A549 (cell line): ENCODE measurements around the gene WLS. TPM values are rescaled to one million over a fixed set of nuclear protein-coding genes. Genes with fewer than 3 reads are reported as not detected.

Experiments
- ATAC-seq, 2 experiments: fragments of 200-7000 bp in 1 of 2; fragments of >200 bp in 1 of 2; cut with Nextera tagmentation in 1 of 2; cut with Tn5 transposase in 1 of 2; 3 replicates each; pipeline versions ENCODE4 v1.8.0 to v1.9.1; 2018 to 2020; ENCODE audit warnings: mild to moderate bottlenecking in 1 of 2, moderate library complexity in 1 of 2
- CTCF ChIA-PET: fragments of 300-600 bp; sonication (Branson Sonifier 250); formaldehyde crosslinking; extraction: SDS; loops from one replicate; lab custom pipeline; 2021; ENCODE audit warnings: antibody characterized with exemption, inconsistent platforms; lab: Yijun Ruan, JAX
- POLR2A ChIA-PET: fragments of 350-600 bp; formaldehyde crosslinking; extraction: SDS; loops from one replicate; lab custom pipeline; 2021; ENCODE audit warnings: antibody characterized with exemption, inconsistent platforms; lab: Yijun Ruan, JAX
- DNase-seq, 2 experiments: peaks; one replicate each; pipeline versions ENCODE4 v3.0.0 to v3.0.0-alpha.2; 2011 to 2016; ENCODE audit warnings: low read depth in 1 of 2, low spot score in 1 of 2
- FAIRE-seq: peaks from 2 replicates; lab custom pipeline; 2011; peaks lifted over from hg19 to GRCh38; lab: Jason Lieb, UNC
- H3K27ac ChIP-seq, 2 experiments: fragments of >200 bp; sonication (Bioruptor Twin); formaldehyde crosslinking; 3 replicates each; pipeline ENCODE4 v1.5.1; 2016 to 2017
- H3K4me1 ChIP-seq: fragments of >200 bp; sonication (Bioruptor Twin); formaldehyde crosslinking; 3 replicates; pipeline ENCODE4 v1.6.1; 2016
- H3K4me2 ChIP-seq: fragments of >200 bp; sonication (Bioruptor Twin); formaldehyde crosslinking; 3 replicates; pipeline ENCODE4 v1.6.1; 2016
- H3K4me3 ChIP-seq: fragments of >200 bp; sonication (Bioruptor Twin); formaldehyde crosslinking; 3 replicates; pipeline ENCODE4 v1.5.1; 2016
- H3K9me3 ChIP-seq: fragments of >200 bp; sonication (Bioruptor Twin); formaldehyde crosslinking; 3 replicates; pipeline ENCODE4 v1.6.1; 2016
- CEBPB ChIP-seq, 2 experiments: fragments of >200 bp in 1 of 2; sonication (Bioruptor Twin) in 1 of 2; formaldehyde crosslinking in 1 of 2; IDR thresholded peaks; 2 replicates each; pipeline ENCODE4 v1.6.1; 2012 to 2016
- EHF ChIP-seq: fragments of 250-450 bp; sonication (Bioruptor Pico); IDR thresholded peaks from 2 replicates; pipeline ENCODE4 v1.5.0; 2020; ENCODE audit warnings: mild to moderate bottlenecking
- ESRRA ChIP-seq: fragments of 150-350 bp; IDR thresholded peaks from 2 replicates; pipeline ENCODE4 v1.6.1; 2014; ENCODE audit warnings: mild to moderate bottlenecking, low read length, borderline replicate concordance
- FOSL2 ChIP-seq, 2 experiments: fragments of 450-650 bp in 1 of 2; fragments of >200 bp in 1 of 2; sonication (Bioruptor Twin) in 1 of 2; formaldehyde crosslinking; IDR thresholded peaks; 2 replicates each; pipeline versions ENCODE4 v1.5.0 to v1.6.1; 2016 to 2020; ENCODE audit warnings: mild to moderate bottlenecking in 1 of 2, moderate library complexity in 1 of 2
- FOXS1 ChIP-seq: fragments of 250-450 bp; sonication (Bioruptor Pico); IDR thresholded peaks from 2 replicates; pipeline ENCODE4 v1.5.0; 2020; ENCODE audit warnings: mild to moderate bottlenecking, moderate library complexity
- GATA3 ChIP-seq: IDR thresholded peaks from 2 replicates; pipeline ENCODE4 v1.6.1; 2012; ENCODE audit warnings: borderline replicate concordance
- HDAC2 ChIP-seq: fragments of 200-600 bp; sonication (generic); IDR thresholded peaks from 2 replicates; pipeline ENCODE4 v1.6.1; 2016
- HEYL ChIP-seq: fragments of 250-450 bp; sonication (Bioruptor Pico); IDR thresholded peaks from 2 replicates; pipeline ENCODE4 v1.8.0; 2021; ENCODE audit warnings: mild to moderate bottlenecking, moderate library complexity
- MAZ ChIP-seq: fragments of 150-350 bp; IDR thresholded peaks from 2 replicates; pipeline ENCODE4 v1.6.1; 2014; ENCODE audit warnings: antibody characterized with exemption, low read depth, low read length, borderline replicate concordance
- NFE2L2 ChIP-seq: fragments of 150-350 bp; conservative IDR thresholded peaks from 2 replicates; pipeline ENCODE4 v1.6.1; 2014; ENCODE audit warnings: low read length
- NR3C1 ChIP-seq: fragments of >200 bp; sonication (Bioruptor Twin); formaldehyde crosslinking; IDR thresholded peaks from 3 replicates; pipeline ENCODE4 v1.6.1; 2017
- PBX3 ChIP-seq: IDR thresholded peaks from 2 replicates; pipeline ENCODE4 v1.6.1; 2012
- POLR2AphosphoS2 ChIP-seq: conservative IDR thresholded peaks from 2 replicates; pipeline ENCODE4 v1.6.1; 2012; ENCODE audit warnings: low read length, improper control_type of control experiment, inconsistent platforms
- RARB ChIP-seq: fragments of 250-450 bp; sonication (Bioruptor Pico); IDR thresholded peaks from 2 replicates; pipeline ENCODE4 v1.8.0; 2021; ENCODE audit warnings: mild to moderate bottlenecking, moderate library complexity
- REST ChIP-seq: fragments of 200-600 bp; sonication (generic); IDR thresholded peaks from 2 replicates; pipeline ENCODE4 v1.6.1; 2016; ENCODE audit warnings: antibody characterized with exemption, mild to moderate bottlenecking, moderate library complexity
- SMC3 ChIP-seq: fragments of >200 bp; sonication (Bioruptor Twin); formaldehyde crosslinking; IDR thresholded peaks from 3 replicates; pipeline ENCODE4 v1.6.1; 2018; ENCODE audit warnings: inconsistent platforms
- SREBF2 ChIP-seq: fragments of 450-650 bp; IDR thresholded peaks from 2 replicates; pipeline ENCODE4 v1.6.1; 2014; ENCODE audit warnings: mild to moderate bottlenecking, moderate library complexity
- USF2 ChIP-seq: fragments of 450-650 bp; IDR thresholded peaks from 2 replicates; pipeline ENCODE4 v1.6.1; 2014; ENCODE audit warnings: antibody characterized with exemption
- ZSCAN20 ChIP-seq: fragments of 250-450 bp; sonication (Bioruptor Pico); IDR thresholded peaks from 2 replicates; pipeline ENCODE4 v1.8.0; 2022; ENCODE audit warnings: mild to moderate bottlenecking, moderate library complexity
- WGBS: methylation state at CpG from one replicate; pipeline ENCODE4 v1.1.6; 2017; ENCODE audit errors: missing lambda C conversion rate; 5-methylcytosine and 5-hydroxymethylcytosine counted together
- polyA plus RNA-seq, 4 experiments: library from polyadenylated mRNA; depleted of rRNA in 3 of 4; stranded (reverse); fragments of >200 nt; fragmentation: RNase III in 1 of 4; extraction: RNeasy Plus Mini Kit Qiagen cat#74134 plus additional on column Dnase treatment in 1 of 4; gene quantifications; 2 replicates in 3 of 4; 3 replicates in 1 of 4; pipeline ENCODE4 v1.2.3, GENCODE V29; 2011 to 2017

Gene WLS
- polyA plus RNA-seq, 2 of the 4 experiments (the other 2 are of a cell fraction) = 6.6 to 12.1 TPM

GRCh38 chr1:68147534-68148171, 84.7 kb downstream of the WLS start:
- DNase-seq (no peak), FAIRE-seq (no peak), ATAC-seq (no peak)
- TF ChIP-seq ZSCAN20 = no peak
- TF ChIP-seq SREBF2 = no peak
- TF ChIP-seq MAZ = no peak
- TF ChIP-seq EHF (CRISPR knock-in tag) = no peak
- no peak for TF ChIP-seq HDAC2
- no peak for TF ChIP-seq PBX3
- no peak for TF ChIP-seq RARB (CRISPR knock-in tag)
- TF ChIP-seq NR3C1 = no peak
- Histone ChIP-seq H3K9me3 (no peaks in the 10 kb centered on the region), H3K4me2 (no peak overlapping the region), H3K4me3 (no peak overlapping the region), H3K27ac (no peak overlapping the region), H3K4me1 (no peaks in the 10 kb centered on the region)
- 70% methylated on average over 4 of the region's 4 CpGs for WGBS
- CTCF ChIA-PET = interaction anchor here (1.0 kb wide), 1 partner anchor 174 kb away, joined by 4 read pairs; no protein-coding TSS in a partner anchor
- POLR2A ChIA-PET = no interaction called here

GRCh38 chr1:68145418-68146126, 86.8 kb downstream of the WLS start:
- no peak for FAIRE-seq
- WGBS = 74% methylated on average over 10 of the region's 10 CpGs
- Histone ChIP-seq H3K9me3 (no peaks in the 10 kb centered on the region), H3K27ac (no peak overlapping the region), H3K4me1 (no peaks in the 10 kb centered on the region), H3K4me3 (no peak overlapping the region), H3K4me2 (no peak overlapping the region)
- DNase-seq = no peak
- POLR2A ChIA-PET = no interaction called here
- CTCF ChIA-PET = interaction anchor here (0.7 to 1.5 kb wide), 2 partner anchors 26 to 175 kb away, joined by 3 to 4 read pairs; no protein-coding TSS in a partner anchor
- no peak for ATAC-seq
- TF ChIP-seq RARB (CRISPR knock-in tag) (no peak), USF2 (no peak), EHF (CRISPR knock-in tag) (no peak), SMC3 (no peak), FOXS1 (no peak), POLR2AphosphoS2 (no peak), NFE2L2 (no peak), ESRRA (no peak), MAZ (no peak), GATA3 (no peak), ZSCAN20 (no peak), REST (no peak), CEBPB (IDR thresholded peaks at IDR 0.05) (no peak), HEYL (CRISPR knock-in tag) (no peak), FOSL2 (IDR thresholded peaks at IDR 0.05) (no peak), FOSL2 (CRISPR knock-in tag; IDR thresholded peaks at IDR 0.05) (no peak)
